Osteocyte (in vitro differentiated cells): ENCODE data around the gene NTSR1. TPM values are rescaled to one million over a fixed set of nuclear protein-coding genes. Genes with fewer than 3 reads are reported as not detected.

ENCODE experiments used
- DNase-seq: peaks from one replicate; pipeline ENCODE4 v3.0.0; 2021; ENCODE audit warnings: mixed read lengths; ENCODE audit not compliant: unreplicated experiment; ENCODE audit errors: extremely low spot score
- H3K27ac Mint-ChIP-seq: one replicate; pipeline ENCODE4 v1.8.0; 2021; ENCODE audit warnings: mild to moderate bottlenecking, mixed read lengths; ENCODE audit not compliant: unreplicated experiment
- H3K27me3 Mint-ChIP-seq: one replicate; pipeline ENCODE4 v1.8.0; 2021; ENCODE audit warnings: mixed read lengths; ENCODE audit not compliant: unreplicated experiment
- H3K36me3 Mint-ChIP-seq: one replicate; pipeline ENCODE4 v1.8.0; 2021; ENCODE audit warnings: mixed read lengths; ENCODE audit not compliant: unreplicated experiment
- H3K4me1 Mint-ChIP-seq: one replicate; pipeline ENCODE4 v1.8.0; 2021; ENCODE audit warnings: mixed read lengths; ENCODE audit not compliant: unreplicated experiment
- H3K4me3 Mint-ChIP-seq: one replicate; pipeline ENCODE4 v1.8.0; 2021; ENCODE audit warnings: mild to moderate bottlenecking, moderate library complexity, mixed read lengths; ENCODE audit not compliant: unreplicated experiment
- H3K9me3 Mint-ChIP-seq: one replicate; pipeline ENCODE4 v1.8.0; 2021; ENCODE audit warnings: mixed read lengths; ENCODE audit not compliant: unreplicated experiment
- CTCF ChIP-seq: fragments of 200-600 bp; sonication (generic); IDR thresholded peaks from 2 replicates; pipeline ENCODE4 v1.5.0; 2021; ENCODE audit warnings: antibody characterized with exemption, mild to moderate bottlenecking, moderate library complexity
- total RNA-seq: library from RNA; stranded (reverse); gene quantifications from 2 replicates; pipeline ENCODE4 v1.2.1, GENCODE V29; 2021

The NTSR1 gene
- total RNA-seq, 1 donor from 2014 or later = 0.11 TPM

- H3K9me3 Mint-ChIP-seq = peaks cover 5% of the 10 kb centered on the region
- no peaks in the 10 kb centered on the region for H3K4me1 Mint-ChIP-seq
- no peak overlapping the region for H3K27ac Mint-ChIP-seq
- TF ChIP-seq CTCF = no peak
- peaks cover 52% of the 10 kb centered on the region for H3K27me3 Mint-ChIP-seq
- no peak overlapping the region for H3K4me3 Mint-ChIP-seq
- no peak for DNase-seq
- H3K36me3 Mint-ChIP-seq = no peaks in the 10 kb centered on the region
Measured at GRCh38 chr20:62726716-62727583, 18.3 kb downstream of the NTSR1 start.

- Mint-ChIP-seq H3K27me3 (peaks cover 52% of the 10 kb centered on the region), H3K4me1 (no peaks in the 10 kb centered on the region), H3K27ac (no peak overlapping the region), H3K4me3 (no peak overlapping the region), H3K36me3 (no peaks in the 10 kb centered on the region), H3K9me3 (peaks cover under 1% of the 10 kb centered on the region)
- no peak for TF ChIP-seq CTCF
- no peak for DNase-seq
Measured at GRCh38 chr20:62727584-62728027, 19.0 kb downstream of the NTSR1 start.

DNA sequence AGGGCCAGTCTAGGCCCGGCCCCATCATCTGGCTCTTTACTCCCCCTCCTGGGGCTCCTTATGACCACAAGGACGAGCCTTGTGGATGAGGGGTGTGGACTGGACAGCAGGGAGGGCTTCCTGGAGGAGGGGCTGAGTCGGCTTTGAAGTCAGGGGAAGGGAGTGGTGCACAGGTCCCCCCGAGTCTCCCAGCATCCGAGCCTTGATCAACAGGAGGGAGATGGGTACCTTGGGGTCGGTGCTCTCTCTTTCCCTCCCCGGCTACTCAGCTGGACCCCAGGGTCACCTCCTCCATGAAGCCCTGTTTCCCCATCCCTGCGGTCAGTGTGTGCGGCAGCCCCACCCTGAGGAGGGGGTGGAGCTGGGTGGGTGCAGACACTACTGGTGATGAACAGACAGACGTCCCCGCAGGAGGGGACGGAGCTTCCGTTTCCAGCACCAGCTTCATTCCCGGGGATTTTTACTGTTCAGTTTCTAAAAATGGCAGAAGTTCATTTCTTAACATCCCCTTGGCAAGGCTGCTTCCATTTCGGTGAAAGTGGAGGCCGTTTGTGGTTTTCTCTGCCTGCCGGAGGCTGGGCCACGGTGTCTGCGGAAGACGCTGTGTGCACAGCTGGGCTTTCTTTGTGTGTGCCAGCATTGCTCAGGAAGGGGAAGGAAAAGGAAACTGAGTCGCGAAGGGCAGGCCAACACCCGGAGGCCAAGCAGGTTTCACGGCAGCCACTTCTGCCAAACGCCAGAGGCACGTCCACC, 19.6 kb downstream of the NTSR1 start:
- Mint-ChIP-seq H3K9me3 (no peaks in the 10 kb centered on the region), H3K27me3 (peaks cover 54% of the 10 kb centered on the region), H3K4me3 (no peak overlapping the region), H3K27ac (no peak overlapping the region), H3K36me3 (no peaks in the 10 kb centered on the region), H3K4me1 (no peaks in the 10 kb centered on the region)
- DNase-seq = no peak
- TF ChIP-seq CTCF = no peak

GRCh38 chr20:62728781-62729300, 20.2 kb downstream of the NTSR1 start:
- H3K4me3 Mint-ChIP-seq = no peak overlapping the region
- H3K9me3 Mint-ChIP-seq = no peaks in the 10 kb centered on the region
- no peak for TF ChIP-seq CTCF
- no peak for DNase-seq
- H3K36me3 Mint-ChIP-seq = no peaks in the 10 kb centered on the region
- H3K27me3 Mint-ChIP-seq = peaks cover 58% of the 10 kb centered on the region
- no peak overlapping the region for H3K27ac Mint-ChIP-seq
- no peaks in the 10 kb centered on the region for H3K4me1 Mint-ChIP-seq

- no peak overlapping the region for H3K27ac Mint-ChIP-seq
- no peaks in the 10 kb centered on the region for H3K9me3 Mint-ChIP-seq
- H3K4me1 Mint-ChIP-seq = no peaks in the 10 kb centered on the region
- peaks cover 50% of the 10 kb centered on the region for H3K27me3 Mint-ChIP-seq
- H3K4me3 Mint-ChIP-seq = no peak overlapping the region
- DNase-seq = no peak
- H3K36me3 Mint-ChIP-seq = no peaks in the 10 kb centered on the region
- TF ChIP-seq CTCF = no peak
Measured at GRCh38 chr20:62730481-62730880, 21.8 kb downstream of the NTSR1 start.
